NB4 (cell line): ENCODE results near the gene FHIT.

Experiments used
- CTCF ChIP-seq: IDR thresholded peaks from one replicate; pipeline ENCODE4 v1.5.1; 2012; ENCODE audit warnings: low read depth, low read length
- MAX ChIP-seq: IDR thresholded peaks from 2 replicates; pipeline ENCODE4 v1.6.1; 2011; ENCODE audit warnings: low read depth, low read length
- POLR2A ChIP-seq: IDR thresholded peaks from 2 replicates; pipeline ENCODE4 v1.6.1; 2011; ENCODE audit warnings: mild to moderate bottlenecking; ENCODE audit not compliant: insufficient read length; ENCODE audit errors: extremely low read depth

- TF ChIP-seq CTCF (no peak), POLR2A (no peak), MAX (no peak)
Measured at GRCh38 chr3:61031503-61031902, 219.7 kb downstream of the FHIT start.
